Liver (tissue), 9 donors: ENCODE results near the gene CCDC63. TPM values are rescaled to one million over a fixed set of nuclear protein-coding genes. Genes with fewer than 3 reads are reported as not detected.

Source experiments
- DNase-seq: peaks from one replicate; pipeline ENCODE4 v3.0.0-alpha.2; 2017; ENCODE audit warnings: low spot score
- H3K27ac ChIP-seq, 2 donors: one replicate each; pipeline ENCODE4 v1.7.0; 2013; ENCODE audit warnings: inconsistent platforms in 2 of 2, low read length in 2 of 2, control low read depth in 1 of 2, low read depth in 1 of 2, mild to moderate bottlenecking in 1 of 2
- H3K27me3 ChIP-seq, 4 donors: one replicate each; pipeline versions ENCODE4 v1.6.1 to v1.7.0; 2013; ENCODE audit warnings: low read length in 3 of 4, inconsistent platforms in 1 of 4, mild to moderate bottlenecking in 1 of 4, moderate library complexity in 1 of 4; ENCODE audit not compliant: control insufficient read depth in 4 of 4, insufficient read depth in 4 of 4
- H3K36me3 ChIP-seq, 4 donors: one replicate each; pipeline versions ENCODE4 v1.6.1 to v1.7.0; 2013; ENCODE audit warnings: low read length in 3 of 4, mild to moderate bottlenecking in 3 of 4, low read depth in 1 of 4, moderate library complexity in 1 of 4; ENCODE audit not compliant: control insufficient read depth in 4 of 4, insufficient read depth in 3 of 4
- H3K4me1 ChIP-seq, 4 donors: one replicate each; pipeline versions ENCODE4 v1.6.1 to v1.7.0; 2013; ENCODE audit warnings: low read length in 3 of 4, mild to moderate bottlenecking in 3 of 4, moderate library complexity in 1 of 4; ENCODE audit not compliant: control insufficient read depth in 4 of 4, insufficient read depth in 4 of 4
- H3K4me3 ChIP-seq, 3 donors: one replicate each; pipeline versions ENCODE4 v1.6.1 to v1.7.0; 2013; ENCODE audit warnings: low read length in 3 of 3, control low read depth in 1 of 3, low read depth in 1 of 3, mild to moderate bottlenecking in 1 of 3
- H3K9ac ChIP-seq, 2 donors: one replicate each; pipeline ENCODE4 v1.7.0; 2013; ENCODE audit warnings: low read length in 2 of 2, mild to moderate bottlenecking in 2 of 2, moderate library complexity in 2 of 2, control low read depth in 1 of 2, low read depth in 1 of 2
- H3K9me3 ChIP-seq, 4 donors: one replicate each; pipeline versions ENCODE4 v1.6.1 to v1.7.0; 2013; ENCODE audit warnings: low read length in 3 of 4; ENCODE audit not compliant: control insufficient read depth in 4 of 4
- EGR1 ChIP-seq, 2 donors: IDR thresholded peaks; 2 replicates each; pipeline ENCODE4 v1.6.1; 2016 to 2018; ENCODE audit warnings: antibody characterized with exemption in 2 of 2, low read depth in 2 of 2
- FOXA1 ChIP-seq: IDR thresholded peaks from 2 replicates; pipeline ENCODE4 v1.6.1; 2016; ENCODE audit warnings: antibody characterized with exemption
- FOXA2 ChIP-seq: IDR thresholded peaks from 2 replicates; pipeline ENCODE4 v1.6.1; 2016; ENCODE audit warnings: antibody characterized with exemption
- GABPA ChIP-seq, 2 donors: IDR thresholded peaks in 1 of 2; conservative IDR thresholded peaks in 1 of 2; 2 replicates each; pipeline ENCODE4 v1.6.1; 2016; ENCODE audit warnings: antibody characterized with exemption in 2 of 2, mild to moderate bottlenecking in 1 of 2, moderate library complexity in 1 of 2
- HNF4A ChIP-seq, 2 donors: conservative IDR thresholded peaks; 2 replicates each; pipeline ENCODE4 v1.6.1; 2016; ENCODE audit warnings: antibody characterized with exemption in 2 of 2, mild to moderate bottlenecking in 2 of 2
- JUND ChIP-seq, 2 donors: IDR thresholded peaks; 2 replicates each; pipeline ENCODE4 v1.6.1; 2016; ENCODE audit warnings: antibody characterized with exemption in 2 of 2
- NR2F2 ChIP-seq: IDR thresholded peaks from 2 replicates; pipeline ENCODE4 v1.6.1; 2016; ENCODE audit warnings: antibody characterized with exemption
- RAD21 ChIP-seq, 2 donors: IDR thresholded peaks; 2 replicates each; pipeline ENCODE4 v1.6.1; 2016; ENCODE audit warnings: antibody characterized with exemption in 2 of 2, mild to moderate bottlenecking in 2 of 2
- RXRA ChIP-seq, 2 donors: IDR thresholded peaks; 2 replicates each; pipeline ENCODE4 v1.6.1; 2017 to 2018; ENCODE audit warnings: antibody characterized with exemption in 2 of 2, mild to moderate bottlenecking in 1 of 2
- SP1 ChIP-seq: IDR thresholded peaks from 2 replicates; pipeline ENCODE4 v1.6.1; 2018; ENCODE audit warnings: antibody characterized with exemption, mild to moderate bottlenecking
- TAF1 ChIP-seq: conservative IDR thresholded peaks from 2 replicates; pipeline ENCODE4 v1.6.1; 2016; ENCODE audit warnings: antibody characterized with exemption, mild to moderate bottlenecking
- YY1 ChIP-seq: IDR thresholded peaks from 2 replicates; pipeline ENCODE4 v1.6.1; 2016; ENCODE audit warnings: antibody characterized with exemption, mild to moderate bottlenecking
- WGBS: extraction: QIAGEN DNeasy Blood & Tissue Kit; methylation state at CpG from one replicate; pipeline ENCODE4 v1.1.7; 2013; 5-methylcytosine and 5-hydroxymethylcytosine counted together
- polyA plus RNA-seq, 2 donors: library from polyadenylated mRNA; stranded (reverse) in 1 of 2; unstranded in 1 of 2; fragments of 200-250 nt in 1 of 2; fragments of >200 nt in 1 of 2; fragmentation: Nextera tagmentation in 1 of 2; extraction: Ambion mirVana in 1 of 2; gene quantifications; one replicate each; pipeline versions ENCODE4 v1.2.1 to v1.2.3, GENCODE V29; 2013 to 2015
- total RNA-seq, 2 donors: library from RNA; depleted of rRNA; stranded (reverse); fragments of >200 nt; gene quantifications; one replicate each; pipeline ENCODE4 v1.2.3, GENCODE V29; 2014
- TF ChIP-seq, protein P1 (sequence below): IDR thresholded peaks from 2 replicates; pipeline ENCODE4 v1.6.1; 2016; ENCODE audit warnings: antibody characterized with exemption, mild to moderate bottlenecking
- TF ChIP-seq, protein P2 (sequence below): IDR thresholded peaks from 2 replicates; pipeline ENCODE4 v1.6.1; 2016; ENCODE audit warnings: antibody characterized with exemption
- TF ChIP-seq, protein P3 (sequence below): fragments of 150-350 bp; IDR thresholded peaks from 2 replicates; pipeline ENCODE4 v1.5.1; 2017; ENCODE audit warnings: improper control_type of control experiment, low read depth, low read length; ENCODE audit not compliant: missing input control
- TF ChIP-seq, protein P4 (sequence below): IDR thresholded peaks from 2 replicates; pipeline ENCODE4 v1.6.1; 2016; ENCODE audit warnings: antibody characterized with exemption
- donor health status: healthy.
- donor health status: healthy.
- donor health status: healthy.
- donor health status: healthy.
- donor health status: healthy.

CCDC63 gene
- total and polyA plus RNA-seq, 4 donors = not detected

DNA sequence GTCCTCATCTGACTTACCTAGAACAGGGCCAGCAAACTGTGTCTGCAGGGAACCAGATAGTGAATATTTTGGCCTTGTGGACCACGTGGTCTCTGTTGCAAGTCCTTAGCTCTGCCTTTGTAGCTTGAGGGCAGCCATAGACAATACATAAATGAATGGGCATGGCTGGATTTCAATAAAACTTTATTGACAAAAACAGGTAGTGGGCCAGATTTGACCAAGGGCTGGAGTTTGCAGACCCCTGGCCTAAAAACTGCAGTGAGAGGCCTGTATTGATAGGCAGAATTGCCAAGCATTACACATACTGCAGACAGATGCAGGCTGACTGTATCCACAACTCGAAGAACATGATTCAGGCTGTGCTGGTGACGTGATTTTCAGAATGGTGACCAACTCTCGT, 25.3 kb downstream of the CCDC63 start (continued):
- TF ChIP-seq, protein P1, sequence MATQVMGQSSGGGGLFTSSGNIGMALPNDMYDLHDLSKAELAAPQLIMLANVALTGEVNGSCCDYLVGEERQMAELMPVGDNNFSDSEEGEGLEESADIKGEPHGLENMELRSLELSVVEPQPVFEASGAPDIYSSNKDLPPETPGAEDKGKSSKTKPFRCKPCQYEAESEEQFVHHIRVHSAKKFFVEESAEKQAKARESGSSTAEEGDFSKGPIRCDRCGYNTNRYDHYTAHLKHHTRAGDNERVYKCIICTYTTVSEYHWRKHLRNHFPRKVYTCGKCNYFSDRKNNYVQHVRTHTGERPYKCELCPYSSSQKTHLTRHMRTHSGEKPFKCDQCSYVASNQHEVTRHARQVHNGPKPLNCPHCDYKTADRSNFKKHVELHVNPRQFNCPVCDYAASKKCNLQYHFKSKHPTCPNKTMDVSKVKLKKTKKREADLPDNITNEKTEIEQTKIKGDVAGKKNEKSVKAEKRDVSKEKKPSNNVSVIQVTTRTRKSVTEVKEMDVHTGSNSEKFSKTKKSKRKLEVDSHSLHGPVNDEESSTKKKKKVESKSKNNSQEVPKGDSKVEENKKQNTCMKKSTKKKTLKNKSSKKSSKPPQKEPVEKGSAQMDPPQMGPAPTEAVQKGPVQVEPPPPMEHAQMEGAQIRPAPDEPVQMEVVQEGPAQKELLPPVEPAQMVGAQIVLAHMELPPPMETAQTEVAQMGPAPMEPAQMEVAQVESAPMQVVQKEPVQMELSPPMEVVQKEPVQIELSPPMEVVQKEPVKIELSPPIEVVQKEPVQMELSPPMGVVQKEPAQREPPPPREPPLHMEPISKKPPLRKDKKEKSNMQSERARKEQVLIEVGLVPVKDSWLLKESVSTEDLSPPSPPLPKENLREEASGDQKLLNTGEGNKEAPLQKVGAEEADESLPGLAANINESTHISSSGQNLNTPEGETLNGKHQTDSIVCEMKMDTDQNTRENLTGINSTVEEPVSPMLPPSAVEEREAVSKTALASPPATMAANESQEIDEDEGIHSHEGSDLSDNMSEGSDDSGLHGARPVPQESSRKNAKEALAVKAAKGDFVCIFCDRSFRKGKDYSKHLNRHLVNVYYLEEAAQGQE = no peak
- TF ChIP-seq JUND (IDR thresholded peaks at IDR 0.05) = no peak

DNA sequence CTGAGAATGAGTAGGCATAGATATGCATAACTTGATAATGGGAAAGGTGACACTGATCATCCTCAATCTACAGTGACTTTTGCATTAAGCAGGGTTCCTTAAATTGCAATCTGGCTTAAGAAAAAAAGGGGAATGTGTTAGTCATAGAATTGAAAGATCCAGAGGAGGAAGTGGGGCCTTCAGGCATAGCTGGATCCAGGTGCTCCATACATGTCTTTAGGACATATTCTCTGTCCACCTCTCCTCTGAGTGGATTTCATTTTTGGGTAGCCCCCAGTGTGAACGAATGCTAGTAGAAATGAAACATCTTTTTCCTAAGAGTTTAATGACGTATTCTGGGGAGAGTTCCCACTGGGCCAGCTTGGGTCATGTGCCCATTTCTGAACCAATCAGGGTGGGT, 27.6 kb downstream of the CCDC63 start:
- Histone ChIP-seq H3K9ac (no peak overlapping the region), H3K4me1 (no peaks in the 10 kb centered on the region), H3K27me3 (no peaks in the 10 kb centered on the region), H3K9me3 (peaks cover 0 to 5% (median 0%) of the 10 kb centered on the region in 4 donors), H3K4me3 (no peak overlapping the region), H3K36me3 (no peaks in the 10 kb centered on the region), H3K27ac (no peak overlapping the region)
- DNase-seq = no peak
- WGBS = 80% methylated on average over 2 of the region's 2 CpGs
- TF ChIP-seq, protein P2, sequence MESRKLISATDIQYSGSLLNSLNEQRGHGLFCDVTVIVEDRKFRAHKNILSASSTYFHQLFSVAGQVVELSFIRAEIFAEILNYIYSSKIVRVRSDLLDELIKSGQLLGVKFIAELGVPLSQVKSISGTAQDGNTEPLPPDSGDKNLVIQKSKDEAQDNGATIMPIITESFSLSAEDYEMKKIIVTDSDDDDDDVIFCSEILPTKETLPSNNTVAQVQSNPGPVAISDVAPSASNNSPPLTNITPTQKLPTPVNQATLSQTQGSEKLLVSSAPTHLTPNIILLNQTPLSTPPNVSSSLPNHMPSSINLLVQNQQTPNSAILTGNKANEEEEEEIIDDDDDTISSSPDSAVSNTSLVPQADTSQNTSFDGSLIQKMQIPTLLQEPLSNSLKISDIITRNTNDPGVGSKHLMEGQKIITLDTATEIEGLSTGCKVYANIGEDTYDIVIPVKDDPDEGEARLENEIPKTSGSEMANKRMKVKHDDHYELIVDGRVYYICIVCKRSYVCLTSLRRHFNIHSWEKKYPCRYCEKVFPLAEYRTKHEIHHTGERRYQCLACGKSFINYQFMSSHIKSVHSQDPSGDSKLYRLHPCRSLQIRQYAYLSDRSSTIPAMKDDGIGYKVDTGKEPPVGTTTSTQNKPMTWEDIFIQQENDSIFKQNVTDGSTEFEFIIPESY = no peak
- TF ChIP-seq HNF4A (conservative IDR thresholded peaks at IDR 0.05) = no peak
- no peak for TF ChIP-seq RAD21 (IDR thresholded peaks at IDR 0.05)
- no peak for TF ChIP-seq GABPA (IDR thresholded peaks at IDR 0.05 in 1 of 2, conservative IDR thresholded peaks at IDR 0.05 in 1 of 2)
- TF ChIP-seq, protein P1 = no peak
- no peak for TF ChIP-seq RXRA (IDR thresholded peaks at IDR 0.05)
- TF ChIP-seq FOXA1 = no peak
- no peak for TF ChIP-seq JUND (IDR thresholded peaks at IDR 0.05)
- TF ChIP-seq, protein P3, sequence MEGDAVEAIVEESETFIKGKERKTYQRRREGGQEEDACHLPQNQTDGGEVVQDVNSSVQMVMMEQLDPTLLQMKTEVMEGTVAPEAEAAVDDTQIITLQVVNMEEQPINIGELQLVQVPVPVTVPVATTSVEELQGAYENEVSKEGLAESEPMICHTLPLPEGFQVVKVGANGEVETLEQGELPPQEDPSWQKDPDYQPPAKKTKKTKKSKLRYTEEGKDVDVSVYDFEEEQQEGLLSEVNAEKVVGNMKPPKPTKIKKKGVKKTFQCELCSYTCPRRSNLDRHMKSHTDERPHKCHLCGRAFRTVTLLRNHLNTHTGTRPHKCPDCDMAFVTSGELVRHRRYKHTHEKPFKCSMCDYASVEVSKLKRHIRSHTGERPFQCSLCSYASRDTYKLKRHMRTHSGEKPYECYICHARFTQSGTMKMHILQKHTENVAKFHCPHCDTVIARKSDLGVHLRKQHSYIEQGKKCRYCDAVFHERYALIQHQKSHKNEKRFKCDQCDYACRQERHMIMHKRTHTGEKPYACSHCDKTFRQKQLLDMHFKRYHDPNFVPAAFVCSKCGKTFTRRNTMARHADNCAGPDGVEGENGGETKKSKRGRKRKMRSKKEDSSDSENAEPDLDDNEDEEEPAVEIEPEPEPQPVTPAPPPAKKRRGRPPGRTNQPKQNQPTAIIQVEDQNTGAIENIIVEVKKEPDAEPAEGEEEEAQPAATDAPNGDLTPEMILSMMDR = no peak
- TF ChIP-seq SP1 = no peak
- TF ChIP-seq YY1 = no peak
- TF ChIP-seq NR2F2 = no peak
- TF ChIP-seq FOXA2 = no peak
- TF ChIP-seq TAF1 = no peak
- TF ChIP-seq, protein P4, sequence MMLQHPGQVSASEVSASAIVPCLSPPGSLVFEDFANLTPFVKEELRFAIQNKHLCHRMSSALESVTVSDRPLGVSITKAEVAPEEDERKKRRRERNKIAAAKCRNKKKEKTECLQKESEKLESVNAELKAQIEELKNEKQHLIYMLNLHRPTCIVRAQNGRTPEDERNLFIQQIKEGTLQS = no peak
- no peak for TF ChIP-seq EGR1 (IDR thresholded peaks at IDR 0.05; ENCODE audit: low read depth in 2 of 2)
